IMR-90 (cell line): ENCODE data around the gene RPS6KA4. TPM values are rescaled to one million over a fixed set of nuclear protein-coding genes. Genes with fewer than 3 reads are reported as not detected.

Experiments used
- ATAC-seq: fragments of 200-7000 bp; cut with Tn5 transposase; 2 replicates; pipeline ENCODE4 v1.9.1; 2020; ENCODE audit warnings: low read depth, mild to moderate bottlenecking, moderate library complexity
- BruUV-seq: library from RNA; stranded (reverse); fragments of 400-500 nt; replicated peaks from 2 replicates; lab custom pipeline; 2021; lab: Mats Ljungman, UMichigan
- CTCF ChIA-PET: fragments of 300-600 bp; formaldehyde crosslinking; extraction: SDS; loops from one replicate; lab custom pipeline; 2021; ENCODE audit warnings: antibody characterized with exemption; lab: Yijun Ruan, JAX
- POLR2A ChIA-PET: fragments of 300-600 bp; sonication (Branson Sonifier 250); formaldehyde crosslinking; loops from one replicate; lab custom pipeline; 2022; ENCODE audit warnings: antibody characterized with exemption; ENCODE audit not compliant: unreplicated experiment; lab: Charles Lee
- DNase-seq: peaks from one replicate; pipeline ENCODE4 v3.0.0; 2013
- H2AFZ ChIP-seq: replicated peaks from 2 replicates; pipeline ENCODE3; 2013; ENCODE audit warnings: low read length, mild to moderate bottlenecking; ENCODE audit not compliant: poor library complexity
- H2AK5ac ChIP-seq: 2 replicates; pipeline ENCODE4 v1.6.1; 2013; ENCODE audit warnings: low read depth, low read length, inconsistent platforms
- H2AK9ac ChIP-seq: replicated peaks from 2 replicates; pipeline ENCODE3; 2013; ENCODE audit warnings: mild to moderate bottlenecking, low read depth, low read length, moderate library complexity; ENCODE audit not compliant: poor library complexity
- H2BK120ac ChIP-seq: 2 replicates; pipeline ENCODE4 v1.6.1; 2013; ENCODE audit warnings: low read depth, low read length, inconsistent platforms
- H2BK15ac ChIP-seq: 3 replicates; pipeline ENCODE4 v1.6.1; 2013; ENCODE audit warnings: low read depth, low read length, inconsistent platforms
- H2BK20ac ChIP-seq: 2 replicates; pipeline ENCODE4 v1.6.1; 2013; ENCODE audit warnings: low read depth, mild to moderate bottlenecking, inconsistent platforms, low read length, moderate library complexity
- H2BK5ac ChIP-seq: 2 replicates; pipeline ENCODE4 v1.6.1; 2013; ENCODE audit warnings: mild to moderate bottlenecking, low read depth, low read length, inconsistent platforms; ENCODE audit not compliant: poor library complexity, severe bottlenecking
- H3K14ac ChIP-seq: replicated peaks from 2 replicates; pipeline ENCODE4 v1.6.1; 2013; ENCODE audit warnings: low read depth, low read length, inconsistent platforms
- H3K18ac ChIP-seq: 2 replicates; pipeline ENCODE4 v1.6.1; 2013; ENCODE audit warnings: low read depth, low read length, control low read depth
- H3K23ac ChIP-seq: 2 replicates; pipeline ENCODE4 v1.6.1; 2013; ENCODE audit warnings: low read depth, low read length, inconsistent platforms
- H3K27ac ChIP-seq: 2 replicates; pipeline ENCODE4 v1.5.1; 2013; ENCODE audit warnings: mild to moderate bottlenecking, control low read depth, low read length; ENCODE audit not compliant: insufficient read depth
- H3K27me3 ChIP-seq: 2 replicates; pipeline ENCODE4 v1.6.1; 2013; ENCODE audit warnings: low read length; ENCODE audit not compliant: control insufficient read depth, insufficient read depth
- H3K36me3 ChIP-seq: 2 replicates; pipeline ENCODE4 v1.6.1; 2013; ENCODE audit warnings: low read length, mixed read lengths; ENCODE audit not compliant: control insufficient read depth, insufficient read depth
- H3K4ac ChIP-seq: 2 replicates; pipeline ENCODE4 v1.6.1; 2013; ENCODE audit warnings: low read depth, low read length, inconsistent platforms
- H3K4me1 ChIP-seq: 2 replicates; pipeline ENCODE4 v1.6.1; 2013; ENCODE audit warnings: low read length, mixed read lengths; ENCODE audit not compliant: control insufficient read depth, insufficient read depth
- H3K4me2 ChIP-seq: 2 replicates; pipeline ENCODE4 v1.6.1; 2013; ENCODE audit warnings: low read depth, mild to moderate bottlenecking, control low read depth, low read length, moderate library complexity
- H3K4me3 ChIP-seq: 2 replicates; pipeline ENCODE4 v1.5.1; 2013; ENCODE audit warnings: low read depth, mild to moderate bottlenecking, control low read depth, low read length, moderate library complexity; ENCODE audit not compliant: insufficient read depth
- H3K56ac ChIP-seq: 2 replicates; pipeline ENCODE4 v1.6.1; 2013; ENCODE audit warnings: low read length, inconsistent platforms; ENCODE audit not compliant: insufficient read depth; ENCODE audit errors: extremely low read depth
- H3K79me1 ChIP-seq, 2 experiments: 2 replicates each; pipeline ENCODE4 v1.6.1; 2013; ENCODE audit warnings: low read length in 2 of 2, inconsistent platforms in 1 of 2, low read depth in 1 of 2
- H3K9ac ChIP-seq: 2 replicates; pipeline ENCODE4 v1.6.1; 2013; ENCODE audit warnings: low read depth, low read length, control low read depth
- H3K9me1 ChIP-seq: 2 replicates; pipeline ENCODE4 v1.6.1; 2013; ENCODE audit warnings: low read length, inconsistent platforms; ENCODE audit not compliant: insufficient read depth
- H3K9me3 ChIP-seq: 2 replicates; pipeline ENCODE4 v1.6.1; 2013; ENCODE audit warnings: low read length; ENCODE audit not compliant: control insufficient read depth, insufficient read depth
- H4K20me1 ChIP-seq: 2 replicates; pipeline ENCODE4 v1.6.1; 2013; ENCODE audit warnings: low read length, inconsistent platforms; ENCODE audit not compliant: insufficient read depth
- H4K5ac ChIP-seq: 2 replicates; pipeline ENCODE4 v1.6.1; 2013; ENCODE audit warnings: mild to moderate bottlenecking, low read depth, low read length, control low read depth
- H4K8ac ChIP-seq, 2 experiments: 2 replicates each; pipeline ENCODE4 v1.6.1; 2013; ENCODE audit warnings: low read depth in 2 of 2, low read length in 2 of 2, control low read depth in 1 of 2, inconsistent platforms in 1 of 2
- H4K91ac ChIP-seq: 2 replicates; pipeline ENCODE4 v1.6.1; 2013; ENCODE audit warnings: low read depth, low read length, inconsistent platforms; ENCODE audit not compliant: insufficient read depth
- BHLHE40 ChIP-seq: fragments of 150-350 bp; IDR thresholded peaks from 2 replicates; pipeline ENCODE4 v1.6.1; 2016; ENCODE audit warnings: mild to moderate bottlenecking, low read depth, low read length
- CEBPB ChIP-seq: IDR thresholded peaks from 2 replicates; pipeline ENCODE4 v1.6.1; 2012; ENCODE audit warnings: low read depth, low read length, improper control_type of control experiment
- CHD1 ChIP-seq: IDR thresholded peaks from 2 replicates; pipeline ENCODE4 v1.6.1; 2012; ENCODE audit warnings: low read depth, low read length, improper control_type of control experiment
- CTCF ChIP-seq: conservative IDR thresholded peaks from 2 replicates; pipeline ENCODE4 v1.5.1; 2012; ENCODE audit warnings: mild to moderate bottlenecking, low read depth, low read length, improper control_type of control experiment
- ELK1 ChIP-seq: fragments of 150-350 bp; IDR thresholded peaks from 2 replicates; pipeline ENCODE4 v1.6.1; 2016; ENCODE audit warnings: low read depth, mild to moderate bottlenecking, low read length, moderate library complexity, borderline replicate concordance
- FOS ChIP-seq: fragments of 150-350 bp; IDR thresholded peaks from 2 replicates; pipeline ENCODE4 v1.6.1; 2016; ENCODE audit warnings: low read depth, low read length
- MAFK ChIP-seq: IDR thresholded peaks from 2 replicates; pipeline ENCODE4 v1.6.1; 2012; ENCODE audit warnings: low read depth, low read length, improper control_type of control experiment
- MAZ ChIP-seq: IDR thresholded peaks from 2 replicates; pipeline ENCODE4 v1.6.1; 2012; ENCODE audit warnings: low read depth, mild to moderate bottlenecking, low read length, improper control_type of control experiment, moderate library complexity, borderline replicate concordance
- MXI1 ChIP-seq: IDR thresholded peaks from 2 replicates; pipeline ENCODE4 v1.6.1; 2012; ENCODE audit warnings: low read depth, mild to moderate bottlenecking, low read length, moderate library complexity, borderline replicate concordance
- NFE2L2 ChIP-seq: fragments of 150-350 bp; IDR thresholded peaks from 2 replicates; pipeline ENCODE4 v1.6.1; 2016; ENCODE audit warnings: low read depth, mild to moderate bottlenecking, low read length
- POLR2A ChIP-seq: IDR thresholded peaks from 2 replicates; pipeline ENCODE4 v1.6.1; 2012; ENCODE audit warnings: mild to moderate bottlenecking, low read depth, low read length
- RAD21 ChIP-seq: IDR thresholded peaks from 2 replicates; pipeline ENCODE4 v1.6.1; 2012; ENCODE audit warnings: low read length, improper control_type of control experiment
- RCOR1 ChIP-seq: IDR thresholded peaks from 2 replicates; pipeline ENCODE4 v1.6.1; 2012; ENCODE audit warnings: mild to moderate bottlenecking, low read length, improper control_type of control experiment; ENCODE audit not compliant: insufficient replicate concordance
- RFX5 ChIP-seq: IDR thresholded peaks from 2 replicates; pipeline ENCODE4 v1.8.0; 2012; ENCODE audit warnings: low read depth, mild to moderate bottlenecking, low read length, moderate library complexity
- SMC3 ChIP-seq: fragments of 150-350 bp; IDR thresholded peaks from 2 replicates; pipeline ENCODE4 v1.6.1; 2016; ENCODE audit warnings: low read depth, mild to moderate bottlenecking, antibody characterized with exemption, low read length, moderate library complexity
- USF2 ChIP-seq: fragments of 150-350 bp; IDR thresholded peaks from 2 replicates; pipeline ENCODE4 v1.6.1; 2017; ENCODE audit warnings: mild to moderate bottlenecking, antibody characterized with exemption, low read length, low read depth
- WGBS, 2 experiments: methylation state at CpG; one replicate each; pipeline versions ENCODE4 v1.1.5 to v1.1.7; 2013; ENCODE audit warnings: missing lambda C conversion rate in 2 of 2; ENCODE audit not compliant: insufficient read length in 1 of 2; ENCODE audit errors: extremely low coverage in 2 of 2; 5-methylcytosine and 5-hydroxymethylcytosine counted together
- dilution Hi-C: fragments of 300-500 bp; cut with HindIII; formaldehyde crosslinking; loops from one replicate; pipeline ENCODE4 v1.14.3; 2018; ENCODE audit warnings: low sequenced_read_pairs; ENCODE audit not compliant: unreplicated experiment
- in situ Hi-C: fragments of 300-500 bp; cut with MboI; formaldehyde crosslinking; loops from 3 replicates; pipeline ENCODE4 v1.14.3; 2019; ENCODE audit warnings: low sequenced_read_pairs, inconsistent platforms, mixed read lengths
- intact Hi-C: fragments of 100-400 bp; cut with micrococcal nuclease; formaldehyde crosslinking; loops from 2 replicates; pipeline ENCODE4 v1.10.0; 2022
- polyA plus RNA-seq, 3 experiments: library from polyadenylated mRNA; depleted of rRNA; stranded (reverse); fragments of >200 nt; gene quantifications; 2 replicates each; pipeline ENCODE4 v1.2.3, GENCODE V29; 2012; ENCODE audit warnings: low replicate concordance in 1 of 3
- total RNA-seq: library from RNA; depleted of rRNA; stranded (reverse); fragments of >200 nt; gene quantifications from 2 replicates; pipeline ENCODE4 v1.2.3, GENCODE V29; 2012

Gene RPS6KA4
- total and polyA plus RNA-seq, 2 of the 4 experiments (the other 2 are of a cell fraction) = 38.8 to 52.9 TPM

- Histone ChIP-seq H3K4me1 (peaks cover 6% of the 10 kb centered on the region), H2AK9ac (no peak overlapping the region), H3K79me1 (no peaks in the 10 kb centered on the region), H3K4me3 (no peak overlapping the region), H3K4ac (no peak overlapping the region), H2AK5ac (no peak overlapping the region), H4K20me1 (0 out of 2 replicates have a peak, but pooled peaks cover 3% of the 10 kb centered on the region), H3K27ac (no peak overlapping the region), H3K56ac (no peak overlapping the region), H3K9me3 (no peaks in the 10 kb centered on the region), H2BK5ac (no peak overlapping the region), H2BK15ac (no peak overlapping the region), H3K9me1 (peaks cover 3% of the 10 kb centered on the region; the same call in 1 of the 2 replicates), H4K8ac (no peak overlapping the region), H3K23ac (no peak overlapping the region), H4K91ac (no peak overlapping the region), H2AFZ (no peak overlapping the region), H3K4me2 (no peak overlapping the region), H3K14ac (no peak overlapping the region), H3K9ac (no peak overlapping the region), H2BK120ac (no peak overlapping the region), H3K18ac (no peak overlapping the region), H3K27me3 (peaks cover 9% of the 10 kb centered on the region; the same call in 1 of the 2 replicates), H4K5ac (no peak overlapping the region), H2BK20ac (no peak overlapping the region), H3K36me3 (no peaks in the 10 kb centered on the region)
- CTCF ChIA-PET = no interaction called here
- WGBS, 2 experiments = 100% methylated on average over 1 of the region's 8 CpGs; no CpG with 5 or more reads in 1 of the 2 experiments
- in situ Hi-C loops = no loop called here
- DNase-seq = no peak
- ATAC-seq = no peak
- dilution Hi-C loops = no loop called here
- intact Hi-C loops = no loop called here
- POLR2A ChIA-PET = no interaction called here
- BruUV-seq = no TSS peak
- TF ChIP-seq CHD1 = no peak
- TF ChIP-seq CTCF = no peak
- no peak for TF ChIP-seq FOS
- TF ChIP-seq MXI1 = no peak
- TF ChIP-seq RFX5 = no peak
- TF ChIP-seq RAD21 = no peak
- no peak for TF ChIP-seq MAFK
- no peak for TF ChIP-seq SMC3
- no peak for TF ChIP-seq MAZ
- TF ChIP-seq RCOR1 = no peak
- no peak for TF ChIP-seq POLR2A
- TF ChIP-seq NFE2L2 = no peak
- no peak for TF ChIP-seq BHLHE40
- no peak for TF ChIP-seq ELK1
- TF ChIP-seq USF2 = no peak
- no peak for TF ChIP-seq CEBPB
These were observed 20.2 kb upstream of the RPS6KA4 start for GRCh38 chr11:64338716-64339115.
